ENCODE results near the gene FRRS1.

- TF ChIP-seq NR3C1 (IDR thresholded peaks at IDR 0.05): no peak
- TF ChIP-seq CTCF (IDR thresholded peaks at IDR 0.05): peak; percentile 50
- TF ChIP-seq SMC3 (IDR thresholded peaks at IDR 0.05): peak; percentile 47
- TF ChIP-seq POLR2A (IDR thresholded peaks at IDR 0.05; ENCODE audit: low read length): no peak
- no peak for TF ChIP-seq SREBF2 (IDR thresholded peaks at IDR 0.05)
- TF ChIP-seq JUNB (IDR thresholded peaks at IDR 0.05): no peak
- TF ChIP-seq HES2 (IDR thresholded peaks at IDR 0.05): no peak
- TF ChIP-seq FOSL2 (IDR thresholded peaks at IDR 0.05): no peak
- no peak for TF ChIP-seq FOSL2 (CRISPR knock-in tag; IDR thresholded peaks at IDR 0.05)
Measured at GRCh38 chr1:99737016-99737415, 29.4 kb downstream of the FRRS1 start.

All from A549 (cell line).